HL-60 (cell line): ENCODE data around the gene SVBP.

Experiments
- DNase-seq, 2 experiments: peaks; one replicate each; pipeline ENCODE4 v3.0.0-alpha.2; 2010 to 2020; ENCODE audit warnings: low read depth in 1 of 2, low spot score in 1 of 2
- H3K27ac ChIP-seq: fragments of 250-450 bp; sonication (Bioruptor Pico); replicated peaks from 2 replicates; pipeline ENCODE4 v1.5.1; 2020; ENCODE audit warnings: mild to moderate bottlenecking, moderate library complexity
- H3K27me3 ChIP-seq: fragments of 250-450 bp; sonication (Bioruptor Pico); 2 replicates; pipeline ENCODE4 v1.5.1; 2021; ENCODE audit warnings: mild to moderate bottlenecking, moderate library complexity; ENCODE audit not compliant: insufficient read depth, poor library complexity, severe bottlenecking
- H3K4me3 ChIP-seq: replicated peaks from 2 replicates; pipeline ENCODE4 v1.5.1; 2011; ENCODE audit warnings: mild to moderate bottlenecking, control low read depth, low read length; ENCODE audit not compliant: insufficient read depth
- GABPA ChIP-seq: IDR thresholded peaks from 2 replicates; pipeline ENCODE4 v1.6.1; 2012; ENCODE audit warnings: low read depth
- POLR2AphosphoS5 ChIP-seq: IDR thresholded peaks from 2 replicates; pipeline ENCODE4 v1.6.1; 2012; ENCODE audit warnings: low read depth
- SPI1 ChIP-seq: IDR thresholded peaks from 2 replicates; pipeline ENCODE4 v1.6.1; 2012; ENCODE audit warnings: low read depth, mild to moderate bottlenecking, borderline replicate concordance
- TF ChIP-seq, protein P1 (sequence below): IDR thresholded peaks from 2 replicates; pipeline ENCODE4 v1.6.1; 2012; ENCODE audit warnings: low read depth; ENCODE audit not compliant: insufficient replicate concordance
- TF ChIP-seq, protein P2 (sequence below): IDR thresholded peaks from one replicate; pipeline ENCODE4 v1.5.1; 2011; ENCODE audit warnings: low read length, control low read depth, inconsistent platforms; ENCODE audit not compliant: insufficient read depth

Gene SVBP

DNA sequence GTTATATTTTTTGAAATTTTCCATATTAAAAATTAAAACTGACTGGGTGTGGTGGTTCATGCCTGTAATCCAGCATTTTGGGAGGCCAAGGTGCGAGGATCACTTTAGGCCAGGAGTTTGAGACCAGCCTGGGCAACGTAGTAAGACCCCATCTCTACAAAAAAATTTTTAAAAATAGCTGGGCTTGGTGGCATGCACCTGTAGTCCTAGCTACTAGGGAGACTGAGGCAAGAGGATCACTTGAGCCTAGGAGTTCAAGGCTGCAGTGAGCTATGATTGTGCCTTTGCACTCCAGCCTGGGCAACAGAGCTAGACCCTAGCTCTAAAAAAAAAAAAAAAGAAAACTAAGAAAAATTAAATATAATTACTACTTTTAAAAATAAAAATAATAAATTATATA is 4.5 kb upstream of the SVBP start:
- Histone ChIP-seq H3K27ac (no peak overlapping the region), H3K27me3 (no peaks in the 10 kb centered on the region), H3K4me3 (no peak overlapping the region)
- no peak for DNase-seq
- no peak for TF ChIP-seq GABPA
- TF ChIP-seq POLR2AphosphoS5: no peak
- TF ChIP-seq, protein P1, sequence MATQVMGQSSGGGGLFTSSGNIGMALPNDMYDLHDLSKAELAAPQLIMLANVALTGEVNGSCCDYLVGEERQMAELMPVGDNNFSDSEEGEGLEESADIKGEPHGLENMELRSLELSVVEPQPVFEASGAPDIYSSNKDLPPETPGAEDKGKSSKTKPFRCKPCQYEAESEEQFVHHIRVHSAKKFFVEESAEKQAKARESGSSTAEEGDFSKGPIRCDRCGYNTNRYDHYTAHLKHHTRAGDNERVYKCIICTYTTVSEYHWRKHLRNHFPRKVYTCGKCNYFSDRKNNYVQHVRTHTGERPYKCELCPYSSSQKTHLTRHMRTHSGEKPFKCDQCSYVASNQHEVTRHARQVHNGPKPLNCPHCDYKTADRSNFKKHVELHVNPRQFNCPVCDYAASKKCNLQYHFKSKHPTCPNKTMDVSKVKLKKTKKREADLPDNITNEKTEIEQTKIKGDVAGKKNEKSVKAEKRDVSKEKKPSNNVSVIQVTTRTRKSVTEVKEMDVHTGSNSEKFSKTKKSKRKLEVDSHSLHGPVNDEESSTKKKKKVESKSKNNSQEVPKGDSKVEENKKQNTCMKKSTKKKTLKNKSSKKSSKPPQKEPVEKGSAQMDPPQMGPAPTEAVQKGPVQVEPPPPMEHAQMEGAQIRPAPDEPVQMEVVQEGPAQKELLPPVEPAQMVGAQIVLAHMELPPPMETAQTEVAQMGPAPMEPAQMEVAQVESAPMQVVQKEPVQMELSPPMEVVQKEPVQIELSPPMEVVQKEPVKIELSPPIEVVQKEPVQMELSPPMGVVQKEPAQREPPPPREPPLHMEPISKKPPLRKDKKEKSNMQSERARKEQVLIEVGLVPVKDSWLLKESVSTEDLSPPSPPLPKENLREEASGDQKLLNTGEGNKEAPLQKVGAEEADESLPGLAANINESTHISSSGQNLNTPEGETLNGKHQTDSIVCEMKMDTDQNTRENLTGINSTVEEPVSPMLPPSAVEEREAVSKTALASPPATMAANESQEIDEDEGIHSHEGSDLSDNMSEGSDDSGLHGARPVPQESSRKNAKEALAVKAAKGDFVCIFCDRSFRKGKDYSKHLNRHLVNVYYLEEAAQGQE: no peak
- no peak for TF ChIP-seq SPI1

DNA sequence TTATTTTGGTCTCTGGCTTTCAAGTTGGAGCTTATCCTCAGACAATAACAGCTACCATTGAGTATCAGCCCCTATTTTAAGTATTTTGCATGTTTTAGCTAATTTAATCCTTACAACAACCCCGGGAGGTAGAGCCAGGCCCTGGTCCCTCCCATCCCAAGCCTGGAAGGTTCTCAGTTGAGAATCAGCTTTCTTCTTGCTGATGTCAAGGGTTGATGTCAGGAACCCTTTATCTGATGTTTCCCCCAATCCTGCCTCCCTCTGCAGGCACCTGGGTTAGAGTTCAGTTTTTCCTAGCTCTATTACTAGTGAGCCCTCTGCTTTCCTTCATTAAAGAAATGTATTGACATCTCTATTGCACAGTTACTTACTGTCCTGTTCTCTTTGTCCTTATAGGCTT is 3.6 kb upstream of the SVBP start:
- TF ChIP-seq POLR2AphosphoS5 (no peak), SPI1 (no peak), GABPA (no peak)
- TF ChIP-seq, protein P1: no peak
- TF ChIP-seq, protein P2, sequence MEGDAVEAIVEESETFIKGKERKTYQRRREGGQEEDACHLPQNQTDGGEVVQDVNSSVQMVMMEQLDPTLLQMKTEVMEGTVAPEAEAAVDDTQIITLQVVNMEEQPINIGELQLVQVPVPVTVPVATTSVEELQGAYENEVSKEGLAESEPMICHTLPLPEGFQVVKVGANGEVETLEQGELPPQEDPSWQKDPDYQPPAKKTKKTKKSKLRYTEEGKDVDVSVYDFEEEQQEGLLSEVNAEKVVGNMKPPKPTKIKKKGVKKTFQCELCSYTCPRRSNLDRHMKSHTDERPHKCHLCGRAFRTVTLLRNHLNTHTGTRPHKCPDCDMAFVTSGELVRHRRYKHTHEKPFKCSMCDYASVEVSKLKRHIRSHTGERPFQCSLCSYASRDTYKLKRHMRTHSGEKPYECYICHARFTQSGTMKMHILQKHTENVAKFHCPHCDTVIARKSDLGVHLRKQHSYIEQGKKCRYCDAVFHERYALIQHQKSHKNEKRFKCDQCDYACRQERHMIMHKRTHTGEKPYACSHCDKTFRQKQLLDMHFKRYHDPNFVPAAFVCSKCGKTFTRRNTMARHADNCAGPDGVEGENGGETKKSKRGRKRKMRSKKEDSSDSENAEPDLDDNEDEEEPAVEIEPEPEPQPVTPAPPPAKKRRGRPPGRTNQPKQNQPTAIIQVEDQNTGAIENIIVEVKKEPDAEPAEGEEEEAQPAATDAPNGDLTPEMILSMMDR: no peak
- DNase-seq: no peak
- Histone ChIP-seq H3K27me3 (no peaks in the 10 kb centered on the region), H3K4me3 (no peak overlapping the region), H3K27ac (no peak overlapping the region)

DNA sequence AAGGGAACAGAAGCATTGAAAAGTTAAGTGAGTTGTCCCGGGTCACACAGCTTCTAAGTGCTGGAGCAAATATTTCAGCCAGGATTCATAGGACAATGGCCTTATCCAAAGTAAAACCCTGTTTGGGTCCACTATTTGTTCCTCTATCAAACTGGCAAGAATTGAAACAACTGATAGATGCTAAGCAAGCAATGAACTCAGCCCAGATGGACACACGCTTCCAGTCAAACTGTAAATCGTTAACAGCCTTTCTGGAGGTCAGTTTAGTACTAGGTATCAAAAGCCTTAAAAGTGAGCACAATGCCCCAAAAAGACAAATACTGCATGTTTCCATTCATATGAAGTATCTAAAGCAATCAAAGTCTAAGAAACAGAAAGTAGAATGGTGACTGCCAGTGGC is 779 bp upstream of the SVBP start:
- H3K4me3 ChIP-seq: no peak overlapping the region
- no peak for DNase-seq
- no peaks in the 10 kb centered on the region for H3K27me3 ChIP-seq
- TF ChIP-seq GABPA (no peak), SPI1 (no peak), POLR2AphosphoS5 (no peak)
- TF ChIP-seq, protein P2: no peak
- TF ChIP-seq, protein P1: no peak
- peak overlapping the region; percentile 38; the same call in 1 of the 2 replicates for H3K27ac ChIP-seq

DNA sequence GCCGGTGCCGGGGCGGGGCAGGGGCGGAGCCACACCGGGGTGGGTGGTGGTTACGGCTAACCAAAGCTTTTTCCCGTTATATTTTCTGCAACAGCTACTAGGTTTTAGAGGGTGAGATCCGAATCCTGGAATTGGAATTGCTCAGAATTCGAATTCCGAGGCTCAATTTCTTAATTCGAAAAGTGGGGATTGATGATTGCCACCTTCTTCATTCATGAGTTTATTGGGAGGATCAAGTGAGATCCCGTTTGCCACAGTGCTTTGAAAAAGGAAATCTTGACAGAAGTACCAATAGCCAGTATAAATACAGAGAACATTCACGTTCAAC is 207 bp upstream of the SVBP start:
- peak overlapping the region; percentile 38 for H3K27ac ChIP-seq
- H3K27me3 ChIP-seq: no peaks in the 10 kb centered on the region
- no peak for TF ChIP-seq POLR2AphosphoS5
- TF ChIP-seq, protein P1: no peak
- no peak for TF ChIP-seq GABPA
- no peak for TF ChIP-seq SPI1
- TF ChIP-seq, protein P2: no peak
- no peak for DNase-seq
- peak overlapping the region; percentile 59 for H3K4me3 ChIP-seq
